HepG2 (cell line): ENCODE results near the gene GMPPB. TPM values are rescaled to one million over a fixed set of nuclear protein-coding genes. Genes with fewer than 3 reads are reported as not detected.

ENCODE experiments used
- AGO2 ChIP-seq: fragments of 200-400 bp; formaldehyde crosslinking; optimal IDR thresholded peaks from 2 replicates; pipeline ENCODE3; 2017; ENCODE audit warnings: mild to moderate bottlenecking, low read depth, low read length, moderate library complexity
- CCDC6 ChIP-seq: sonication (generic); formaldehyde crosslinking; IDR thresholded peaks from 2 replicates; pipeline ENCODE4 v1.8.1; 2022; ENCODE audit warnings: mild to moderate bottlenecking, missing genetic modification reagents, moderate library complexity
- EZH2 ChIP-seq: conservative IDR thresholded peaks from 2 replicates; pipeline ENCODE4 v1.6.1; 2012; ENCODE audit warnings: mild to moderate bottlenecking, low read depth, low read length, moderate library complexity
- FOSL1 ChIP-seq: sonication (generic); formaldehyde crosslinking; IDR thresholded peaks from 2 replicates; pipeline ENCODE4 v1.9.0; 2021; ENCODE audit warnings: missing genetic modification reagents, borderline replicate concordance
- GATAD1 ChIP-seq: IDR thresholded peaks from 2 replicates; pipeline ENCODE4 v1.6.1; 2016; ENCODE audit warnings: missing genetic modification reagents, missing compliant biosample characterization
- GLMP ChIP-seq: sonication (generic); formaldehyde crosslinking; IDR thresholded peaks from 2 replicates; pipeline ENCODE4 v1.9.0; 2021; ENCODE audit warnings: missing genetic modification reagents, mild to moderate bottlenecking, borderline replicate concordance
- GTF2F1 ChIP-seq: fragments of 150-350 bp; IDR thresholded peaks from 2 replicates; pipeline ENCODE4 v1.6.1; 2014; ENCODE audit warnings: low read length
- MAFK ChIP-seq, 2 experiments: IDR thresholded peaks in 1 of 2; conservative IDR thresholded peaks in 1 of 2; 2 replicates each; pipeline ENCODE4 v1.6.1; 2011; ENCODE audit warnings: improper control_type of control experiment in 2 of 2, low read length in 2 of 2
- MXD3 ChIP-seq: IDR thresholded peaks from 2 replicates; pipeline ENCODE4 v1.6.1; 2016; ENCODE audit warnings: mild to moderate bottlenecking, missing biosample characterization, missing genetic modification reagents
- NFKBIZ ChIP-seq: IDR thresholded peaks from 2 replicates; pipeline ENCODE4 v1.6.1; 2018; ENCODE audit warnings: missing genetic modification reagents, missing compliant biosample characterization
- POLR2A ChIP-seq, 2 experiments: IDR thresholded peaks; 2 replicates each; pipeline ENCODE4 v1.6.1; 2011; ENCODE audit warnings: low read depth in 2 of 2, low read length in 2 of 2, mild to moderate bottlenecking in 1 of 2, moderate library complexity in 1 of 2; ENCODE audit not compliant: insufficient read depth in 1 of 2
- POLR2AphosphoS2 ChIP-seq: IDR thresholded peaks from 2 replicates; pipeline ENCODE4 v1.6.1; 2011; ENCODE audit warnings: low read depth, low read length, improper control_type of control experiment
- RBAK ChIP-seq: sonication (generic); formaldehyde crosslinking; IDR thresholded peaks from 2 replicates; pipeline ENCODE4 v1.5.1; 2020; ENCODE audit warnings: mild to moderate bottlenecking, missing genetic modification reagents
- SIN3B ChIP-seq: fragments of 150-350 bp; IDR thresholded peaks from 2 replicates; pipeline ENCODE4 v1.6.1; 2014; ENCODE audit warnings: low read length
- SMAD3 ChIP-seq: sonication (generic); formaldehyde crosslinking; IDR thresholded peaks from 2 replicates; pipeline ENCODE4 v1.4.0; 2020; ENCODE audit warnings: missing genetic modification reagents
- SMARCC2 ChIP-seq: fragments of 450-650 bp; IDR thresholded peaks from 2 replicates; pipeline ENCODE4 v1.6.1; 2017; ENCODE audit warnings: antibody characterized with exemption, mild to moderate bottlenecking
- TAF15 ChIP-seq: fragments of 200-400 bp; formaldehyde crosslinking; IDR thresholded peaks from one replicate; pipeline ENCODE4 v1.6.1; 2018; ENCODE audit warnings: mild to moderate bottlenecking, low read depth, low read length; ENCODE audit not compliant: poor library complexity, severe bottlenecking
- TCF7 ChIP-seq: sonication (generic); IDR thresholded peaks from 2 replicates; pipeline ENCODE4 v1.6.1; 2016; ENCODE audit warnings: antibody characterized with exemption, low read depth
- ZBTB2 ChIP-seq: sonication (generic); formaldehyde crosslinking; IDR thresholded peaks from 2 replicates; pipeline ENCODE4 v1.8.0; 2022; ENCODE audit warnings: low read depth, missing genetic modification reagents
- ZBTB20 ChIP-seq: sonication (generic); formaldehyde crosslinking; IDR thresholded peaks from 2 replicates; pipeline ENCODE4 v1.8.1; 2023; ENCODE audit warnings: missing genetic modification reagents, low read depth, mild to moderate bottlenecking, borderline replicate concordance
- ZMYM3 ChIP-seq: sonication (generic); formaldehyde crosslinking; IDR thresholded peaks from 2 replicates; pipeline ENCODE4 v1.5.1; 2020; ENCODE audit warnings: mild to moderate bottlenecking, missing genetic modification reagents
- ZNF251 ChIP-seq: sonication (generic); formaldehyde crosslinking; IDR thresholded peaks from 2 replicates; pipeline ENCODE4 v1.9.0; 2021; ENCODE audit warnings: mild to moderate bottlenecking, missing genetic modification reagents
- ZNF317 ChIP-seq: sonication (generic); formaldehyde crosslinking; IDR thresholded peaks from 2 replicates; pipeline ENCODE4 v1.5.0; 2020; ENCODE audit warnings: mild to moderate bottlenecking, missing genetic modification reagents
- ZNF543 ChIP-seq: sonication (generic); formaldehyde crosslinking; IDR thresholded peaks from 2 replicates; pipeline ENCODE4 v1.4.0; 2020; ENCODE audit warnings: mild to moderate bottlenecking, missing genetic modification reagents
- ZNF614 ChIP-seq: IDR thresholded peaks from 2 replicates; pipeline ENCODE4 v1.6.1; 2018; ENCODE audit warnings: missing biosample characterization, missing genetic modification reagents, inconsistent platforms, borderline replicate concordance
- ZNF713 ChIP-seq: sonication (generic); formaldehyde crosslinking; IDR thresholded peaks from 2 replicates; pipeline ENCODE4 v1.4.0; 2020; ENCODE audit warnings: mild to moderate bottlenecking, missing genetic modification reagents
- ZSCAN5A ChIP-seq: sonication (generic); formaldehyde crosslinking; IDR thresholded peaks from 2 replicates; pipeline ENCODE4 v1.8.0; 2022; ENCODE audit warnings: mild to moderate bottlenecking, missing genetic modification reagents, borderline replicate concordance
- polyA plus RNA-seq, 8 experiments: library from polyadenylated mRNA; depleted of rRNA in 3 of 8; stranded (reverse) in 7 of 8; unstranded in 1 of 8; fragments of >200 nt; fragmentation: Illumina TruSeq in 4 of 8; extraction: Trizol in 4 of 8; gene quantifications; 2 replicates each; pipeline versions ENCODE4 v1.2.1 to v1.2.3, GENCODE V29; 2011 to 2016; ENCODE audit warnings: low read depth in 4 of 8, missing spikeins in 1 of 8, mixed read lengths in 1 of 8; ENCODE audit not compliant: insufficient read depth in 1 of 8
- total RNA-seq, 5 experiments: library from RNA; depleted of rRNA; stranded (reverse); fragments of >200 nt; fragmentation: Illumina TruSeq; extraction: Trizol; gene quantifications; 2 replicates each; pipeline ENCODE4 v1.2.3, GENCODE V29; 2016; ENCODE audit warnings: low read depth in 1 of 5

Gene GMPPB
- total and polyA plus RNA-seq, 2 of the 13 experiments (the other 11 are each of a cell fraction or from before 2014, with no cell fraction given) = 6.5 to 23.1 TPM

- peak; percentile 72; the same call in 1 of the 2 replicates for TF ChIP-seq MXD3 (CRISPR knock-in tag)
- TF ChIP-seq FOSL1 (CRISPR knock-in tag) = no peak
- TF ChIP-seq CCDC6 = peak; percentile 78
- no peak for TF ChIP-seq EZH2
- TF ChIP-seq AGO2 = peak; percentile 98
- no peak for TF ChIP-seq GLMP (CRISPR knock-in tag)
- TF ChIP-seq ZNF614 (CRISPR knock-in tag) = 0 out of 2 replicates have a peak, but pooled peaks have one; percentile 30
- no peak for TF ChIP-seq TAF15
- TF ChIP-seq ZNF251 (CRISPR knock-in tag) = no peak
- TF ChIP-seq NFKBIZ (CRISPR knock-in tag) = no peak
- peak; percentile 78 for TF ChIP-seq ZNF543 (CRISPR knock-in tag)
- TF ChIP-seq SMARCC2 = no peak
- TF ChIP-seq POLR2AphosphoS2 = peak; percentile 52; the same call in 1 of the 2 replicates
- no peak for TF ChIP-seq MAFK (conservative IDR thresholded peaks at IDR 0.05 in 1 of 2, IDR thresholded peaks at IDR 0.05 in 1 of 2; ENCODE audit: low read length in 2 of 2)
- 0 out of 2 replicates have a peak, but pooled peaks have one; percentile 63 for TF ChIP-seq ZNF317 (CRISPR knock-in tag)
- TF ChIP-seq ZMYM3 = no peak
- no peak for TF ChIP-seq ZSCAN5A
- TF ChIP-seq GATAD1 (CRISPR knock-in tag) = peak; percentile 96
- TF ChIP-seq SIN3B = no peak
- no peak for TF ChIP-seq RBAK (CRISPR knock-in tag)
- peak; percentile 38; the same call in 1 of the 2 replicates for TF ChIP-seq ZNF713 (CRISPR knock-in tag)
- peak; percentile 73; the same call in 1 of the 2 replicates for TF ChIP-seq ZBTB2 (CRISPR knock-in tag)
- TF ChIP-seq TCF7 = no peak
- TF ChIP-seq ZBTB20 (CRISPR knock-in tag) = no peak
- 0 out of 2 replicates have a peak, but pooled peaks have one; percentile 28 for TF ChIP-seq SMAD3 (CRISPR knock-in tag)
- TF ChIP-seq POLR2A (IDR thresholded peaks at IDR 0.05; ENCODE audit: insufficient read depth in 1 of 2, low read depth in 2 of 2, low read length in 2 of 2) = peak in 1 of 2 experiments; percentile 16; a peak in 2 of 4 replicates
- no peak for TF ChIP-seq GTF2F1
Observed at GRCh38 chr3:49723628-49724551, at the start of gene GMPPB (continued).
